Measurements from ENCODE around the gene FILIP1. TPM values are rescaled to one million over a fixed set of nuclear protein-coding genes. Genes with fewer than 3 reads are reported as not detected.

FILIP1 gene
- total and polyA plus RNA-seq, 2 of the 8 experiments (the other 6 are each of a cell fraction or from before 2014, with no cell fraction given) = 2.4 to 5.7 TPM

- ChIA-PET CTCF (ENCODE audit: partially characterized antibody) (interaction anchor here (0.6 to 1.2 kb wide), 3 partner anchors 11 to 1006 kb away, joined by 3 read pairs; no protein-coding TSS in a partner anchor), POLR2A (ENCODE audit: partially characterized antibody) (no interaction called here)
- H3K23me2 ChIP-seq (ENCODE audit: low read depth, low read length) = no peaks in the 10 kb centered on the region
- no peak overlapping the region for H3K9ac ChIP-seq (replicated peaks in 1 of 4; ENCODE audit: extremely low read depth in 1 of 4, low read depth in 3 of 4, low read length in 3 of 4)
- no peaks in the 10 kb centered on the region for H3K79me1 ChIP-seq (ENCODE audit: low read depth, low read length)
- no peak overlapping the region for H4K5ac ChIP-seq (ENCODE audit: insufficient read length, low read depth, low read length)
- no peak overlapping the region for H4K91ac ChIP-seq (replicated peaks; ENCODE audit: insufficient read length, low read length)
- 50 to 100% methylated on average over 1 to 2 of the region's 2 CpGs for WGBS, 2 experiments (ENCODE audit: extremely low coverage in 1 of 2, insufficient coverage in 1 of 2, insufficient read length in 1 of 2, insufficient replicate concordance in 2 of 2, low coverage in 1 of 2, low lambda C conversion rate in 2 of 2, missing lambda C conversion rate in 1 of 2)
- no peak overlapping the region for H4K8ac ChIP-seq (ENCODE audit: extremely low read depth, insufficient read depth, low read length)
- TF ChIP-seq POLR2A (IDR thresholded peaks at IDR 0.05; ENCODE audit: control extremely low read depth in 1 of 2, low read depth in 2 of 2, low read length in 2 of 2) (no peak), RAD21 (IDR thresholded peaks at IDR 0.05 in 1 of 2, conservative IDR thresholded peaks at IDR 0.05 in 1 of 2; ENCODE audit: low read depth in 2 of 2, low read length in 2 of 2) (no peak), TBP (IDR thresholded peaks at IDR 0.05; ENCODE audit: low read depth, low read length) (no peak), TAF7 (optimal IDR thresholded peaks at IDR 0.05; ENCODE audit: borderline replicate concordance, low read depth, low read length) (no peak), SUZ12 (IDR thresholded peaks at IDR 0.05; ENCODE audit: low read length) (no peak), SP1 (IDR thresholded peaks at IDR 0.05; ENCODE audit: low read depth, low read length) (no peak), NANOG (IDR thresholded peaks at IDR 0.05; ENCODE audit: insufficient read depth, low read depth, low read length, poor library complexity, severe bottlenecking) (no peak), CBX8 (IDR thresholded peaks at IDR 0.05; ENCODE audit: borderline replicate concordance, low read depth, low read length) (no peak)
- H3K56ac ChIP-seq (replicated peaks; ENCODE audit: insufficient read length, low read depth, low read length) = no peak overlapping the region
- H3K27me3 ChIP-seq (replicated peaks in 1 of 4; ENCODE audit: control insufficient read depth in 3 of 4, extremely low read depth in 1 of 4, insufficient read depth in 3 of 4, low read length in 3 of 4) = no peaks in the 10 kb centered on the region
- no peak overlapping the region for H3K27ac ChIP-seq (ENCODE audit: low read depth, low read length)
- no peak overlapping the region for H3K4ac ChIP-seq (replicated peaks; ENCODE audit: insufficient read length, low read depth, low read length)
- no peak overlapping the region for H3K14ac ChIP-seq (ENCODE audit: insufficient read length)
- H4K20me1 ChIP-seq (replicated peaks in 1 of 2; ENCODE audit: control insufficient read depth in 1 of 2, insufficient read depth in 2 of 2, low read length in 2 of 2) = no peaks in the 10 kb centered on the region
- no peak overlapping the region for H3K4me2 ChIP-seq (ENCODE audit: insufficient read depth in 1 of 2, low read depth in 2 of 2, low read length in 2 of 2)
- H3K79me2 ChIP-seq (ENCODE audit: control insufficient read depth in 1 of 2, insufficient read depth in 2 of 2, low read length in 2 of 2) = no peaks in the 10 kb centered on the region
- peaks cover 0 to 4% (median 1%) of the 10 kb centered on the region in 4 experiments; a peak in 3 of 7 replicates for H3K4me1 ChIP-seq (replicated peaks in 1 of 4; ENCODE audit: control insufficient read depth in 3 of 4, insufficient read depth in 4 of 4, low read length in 3 of 4)
- no peak overlapping the region for H3K23ac ChIP-seq (ENCODE audit: insufficient read length)
- H3K4me3 ChIP-seq (ENCODE audit: extremely low read depth in 1 of 4, insufficient read depth in 2 of 4, low read depth in 3 of 4, low read length in 4 of 4) = no peak overlapping the region
- FAIRE-seq = no peak
- no peak overlapping the region for H2BK15ac ChIP-seq (ENCODE audit: low read length)
- no peaks in the 10 kb centered on the region for H3K9me3 ChIP-seq (ENCODE audit: insufficient read depth in 2 of 2, low read depth in 1 of 2, low read length in 1 of 2)
- DNase-seq (ENCODE audit: low read depth in 1 of 2, low spot score in 2 of 2) = no peak
- no peak overlapping the region for H2AFZ ChIP-seq (ENCODE audit: low read length)
- no peak overlapping the region for H2BK120ac ChIP-seq (replicated peaks; ENCODE audit: low read depth, low read length)
- H2AK5ac ChIP-seq (ENCODE audit: low read depth, low read length) = no peak overlapping the region
- no peak overlapping the region for H3K18ac ChIP-seq (ENCODE audit: extremely low read depth, low read length)
- H2BK12ac ChIP-seq (ENCODE audit: low read depth, low read length) = no peak overlapping the region
- H2BK20ac ChIP-seq (ENCODE audit: low read length) = no peak overlapping the region
- H3K36me3 ChIP-seq (ENCODE audit: control insufficient read depth in 2 of 4, insufficient read depth in 4 of 4, low read length in 3 of 4) = peaks cover 0 to 7% (median 0%) of the 10 kb centered on the region in 4 experiments; a peak in 2 of 8 replicates
- no peak overlapping the region for H2BK5ac ChIP-seq (ENCODE audit: low read depth, low read length)
Observed at GRCh38 chr6:75318900-75319299, 174.7 kb downstream of the FILIP1 start.

All from H1 (cell line).